Body of pancreas (tissue), 4 donors: ENCODE results near the gene MTF1. TPM values are rescaled to one million over a fixed set of nuclear protein-coding genes. Genes with fewer than 3 reads are reported as not detected.

ENCODE experiments used
- ATAC-seq: fragments of 150-250 bp; one replicate; pipeline ENCODE4 v1.9.1; 2016
- DNase-seq, 4 donors: peaks; one replicate each; pipeline ENCODE4 v3.0.0-alpha.2; 2019
- H3K27ac ChIP-seq, 4 donors: fragments of 200-600 bp; sonication (generic); 1 replicate in 3 of 4; 2 replicates in 1 of 4; pipeline versions ENCODE4 v1.5.1 to v1.6.1; 2016 to 2019; ENCODE audit warnings: mild to moderate bottlenecking in 1 of 4, mixed read lengths in 1 of 4, moderate library complexity in 1 of 4
- H3K27me3 ChIP-seq, 2 donors: fragments of 200-600 bp; sonication (generic); one replicate each; pipeline ENCODE4 v1.6.0; 2016; ENCODE audit warnings: mild to moderate bottlenecking in 1 of 2
- H3K36me3 ChIP-seq, 2 donors: fragments of 200-600 bp; sonication (generic); replicated peaks in 1 of 2; 2 replicates each; pipeline ENCODE4 v1.5.1; 2016; ENCODE audit warnings: low read depth in 2 of 2; ENCODE audit not compliant: insufficient read depth in 1 of 2
- H3K4me1 ChIP-seq: fragments of 200-600 bp; sonication (generic); one replicate; pipeline ENCODE4 v1.6.0; 2016
- H3K4me3 ChIP-seq, 2 donors: fragments of 200-600 bp; sonication (generic); 1 replicate in 1 of 2; 2 replicates in 1 of 2; pipeline ENCODE4 v1.5.1; 2016 to 2019
- H3K9me3 ChIP-seq, 3 donors: fragments of 200-600 bp; sonication (generic); 1 replicate in 2 of 3; 2 replicates in 1 of 3; pipeline ENCODE4 v1.5.1; 2016
- CTCF ChIP-seq, 7 experiments: fragments of 450-650 bp in 4 of 7; fragments of 200-600 bp in 3 of 7; sonication (generic) in 3 of 7; IDR thresholded peaks; one replicate each; pipeline ENCODE4 v1.5.1; 2016 to 2019; ENCODE audit warnings: antibody characterized with exemption in 7 of 7
- POLR2A ChIP-seq, 3 donors: fragments of 450-650 bp; IDR thresholded peaks; one replicate each; pipeline ENCODE4 v1.6.1; 2016; ENCODE audit warnings: antibody characterized with exemption in 3 of 3, mild to moderate bottlenecking in 2 of 3
- WGBS, 2 donors: methylation state at CpG; one replicate each; pipeline ENCODE4 v1.1.5; 2017; 5-methylcytosine and 5-hydroxymethylcytosine counted together
- intact Hi-C: fragments of 100-400 bp; cut with DNase I; formaldehyde crosslinking; loops from one replicate; pipeline ENCODE4 v1.15.1; 2023
- total RNA-seq, 2 donors: library from RNA; depleted of rRNA; stranded (reverse); fragments of >200 nt; gene quantifications; one replicate each; pipeline ENCODE4 v1.1.0, GENCODE V29; 2016

MTF1 gene
- total RNA-seq, 2 donors from 2014 or later, result 1.3 to 3.9 TPM

- H3K9me3 ChIP-seq, result no peaks in the 10 kb centered on the region
- intact Hi-C loops, result no loop called here
- WGBS, 2 donors, result 90 to 100% methylated on average over 1 of the region's 1 CpG
- TF ChIP-seq POLR2A (IDR thresholded peaks at IDR 0.05) (no peak), CTCF (IDR thresholded peaks at IDR 0.05) (no peak)
- H3K27ac ChIP-seq, result no peak overlapping the region
- peaks cover 12% of the 10 kb centered on the region for H3K4me1 ChIP-seq
- ATAC-seq (no peak), DNase-seq (no peak)
- no peak overlapping the region for H3K4me3 ChIP-seq
- no peaks in the 10 kb centered on the region for H3K27me3 ChIP-seq
- peaks cover 8 to 27% of the 10 kb centered on the region in 2 donors for H3K36me3 ChIP-seq
Observed at GRCh38 chr1:37802439-37802838, 57.0 kb downstream of the MTF1 start.

- no peak for TF ChIP-seq CTCF (IDR thresholded peaks at IDR 0.05)
- no peak for TF ChIP-seq POLR2A (IDR thresholded peaks at IDR 0.05)
- ATAC-seq (no peak), DNase-seq (no peak)
- Histone ChIP-seq H3K9me3 (no peaks in the 10 kb centered on the region), H3K27ac (no peak overlapping the region), H3K36me3 (peaks cover 0 to 6% of the 10 kb centered on the region in 2 donors), H3K4me1 (peaks cover 20% of the 10 kb centered on the region), H3K27me3 (no peaks in the 10 kb centered on the region), H3K4me3 (no peak overlapping the region)
- 91 to 96% methylated on average over 3 of the region's 3 CpGs for WGBS, 2 donors
- intact Hi-C loops, result loop anchor here (10.0 kb wide), 2 partner anchors 57 to 103 kb away; partner anchors contain the start of genes CDCA8 and MTF1
Observed at GRCh38 chr1:37797750-37798345, 61.5 kb downstream of the MTF1 start.

- Histone ChIP-seq H3K4me3 (no peak overlapping the region), H3K4me1 (peaks cover 20% of the 10 kb centered on the region), H3K36me3 (peaks cover 0 to 3% of the 10 kb centered on the region in 2 donors), H3K27ac (no peak overlapping the region), H3K27me3 (no peaks in the 10 kb centered on the region), H3K9me3 (no peaks in the 10 kb centered on the region)
- intact Hi-C loops, result loop anchor here (10.0 kb wide), 2 partner anchors 59 to 101 kb away; partner anchors contain the start of genes CDCA8 and MTF1
- ATAC-seq (peak; percentile 54), DNase-seq (peak; percentile 63 to 76 (median 67))
- WGBS, 2 donors, result 29 to 79% methylated on average over 7 to 22 of the region's 22 CpGs
- TF ChIP-seq POLR2A (IDR thresholded peaks at IDR 0.05), result no peak
- TF ChIP-seq CTCF (IDR thresholded peaks at IDR 0.05), result no peak
Observed at GRCh38 chr1:37795340-37796125, 63.9 kb downstream of the MTF1 start.

GRCh38 chr1:37794372-37795339 lies 64.7 kb downstream of the MTF1 start:
- TF ChIP-seq CTCF (IDR thresholded peaks at IDR 0.05) (no peak), POLR2A (IDR thresholded peaks at IDR 0.05) (no peak)

More at GRCh38 chr1:37794372-37795339, 64.7 kb downstream of the MTF1 start:
- intact Hi-C loops, result loop anchor here (10.0 kb wide), 2 partner anchors 60 to 100 kb away; partner anchors contain the start of genes CDCA8 and MTF1
- WGBS, 2 donors, result 14 to 42% methylated on average over 15 to 50 of the region's 59 CpGs
- no peaks in the 10 kb centered on the region for H3K9me3 ChIP-seq
- no peaks in the 10 kb centered on the region for H3K27me3 ChIP-seq
- peaks cover 20% of the 10 kb centered on the region for H3K4me1 ChIP-seq
- no peak for DNase-seq
- no peak overlapping the region for H3K4me3 ChIP-seq
- ATAC-seq, result peak; percentile 7
- peaks cover 0 to 3% of the 10 kb centered on the region in 2 donors for H3K36me3 ChIP-seq
- no peak overlapping the region for H3K27ac ChIP-seq
